GM06990 (cell line): ENCODE measurements around the gene SALL1.

ENCODE experiments used
- DNase-seq: peaks from one replicate; pipeline ENCODE4 v3.0.0-alpha.2; 2011; ENCODE audit not compliant: insufficient read length; ENCODE audit errors: extremely low read depth
- H3K27me3 ChIP-seq: replicated peaks from 2 replicates; pipeline ENCODE4 v1.6.0; 2011; ENCODE audit warnings: low read length; ENCODE audit not compliant: control insufficient read depth, insufficient read depth
- H3K36me3 ChIP-seq: 2 replicates; pipeline ENCODE4 v1.5.1; 2011; ENCODE audit warnings: low read length; ENCODE audit not compliant: control insufficient read depth, insufficient read depth
- H3K4me3 ChIP-seq: replicated peaks from 2 replicates; pipeline ENCODE4 v1.5.1; 2011; ENCODE audit warnings: low read depth, mild to moderate bottlenecking, control low read depth, low read length
- TF ChIP-seq, protein P1 (sequence below): IDR thresholded peaks from 2 replicates; pipeline ENCODE4 v1.5.1; 2011; ENCODE audit warnings: low read length, control low read depth, mild to moderate bottlenecking, inconsistent platforms; ENCODE audit not compliant: insufficient read depth, poor library complexity, severe bottlenecking

Gene SALL1

DNA sequence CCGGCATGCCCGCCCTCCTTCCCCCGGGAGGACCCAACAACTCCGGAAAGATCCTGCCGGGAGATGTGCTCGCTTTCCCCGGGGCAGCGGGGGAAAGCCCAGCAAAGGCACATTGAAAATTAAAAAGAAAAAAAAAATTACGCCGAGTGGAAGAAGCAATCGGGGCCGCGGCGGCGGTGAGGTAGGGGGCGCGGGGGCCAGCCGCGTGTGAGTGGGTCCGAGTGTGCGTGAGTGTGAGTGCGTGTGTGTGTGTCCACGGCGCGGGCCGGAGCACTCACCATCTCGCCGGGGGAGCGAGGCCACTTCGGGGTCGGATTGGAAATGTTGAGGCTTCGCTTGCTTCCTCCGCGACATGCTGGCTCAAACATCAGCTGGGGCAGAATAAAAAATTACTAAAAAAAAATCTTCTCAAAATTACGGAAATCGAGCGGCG, at the start of gene SALL1:
Gene SALL1 (minus strand): TSS at position 383 of the 433 bp plus-strand sequence. CDS start 29 bp downstream, at position 354.
- Histone ChIP-seq H3K27me3 (no peaks in the 10 kb centered on the region; the same call in 1 of the 2 replicates), H3K4me3 (no peak within 1 kb of the TSS), H3K36me3 (no peaks in the 10 kb centered on the region)
- no peak for DNase-seq
- TF ChIP-seq, protein P1, sequence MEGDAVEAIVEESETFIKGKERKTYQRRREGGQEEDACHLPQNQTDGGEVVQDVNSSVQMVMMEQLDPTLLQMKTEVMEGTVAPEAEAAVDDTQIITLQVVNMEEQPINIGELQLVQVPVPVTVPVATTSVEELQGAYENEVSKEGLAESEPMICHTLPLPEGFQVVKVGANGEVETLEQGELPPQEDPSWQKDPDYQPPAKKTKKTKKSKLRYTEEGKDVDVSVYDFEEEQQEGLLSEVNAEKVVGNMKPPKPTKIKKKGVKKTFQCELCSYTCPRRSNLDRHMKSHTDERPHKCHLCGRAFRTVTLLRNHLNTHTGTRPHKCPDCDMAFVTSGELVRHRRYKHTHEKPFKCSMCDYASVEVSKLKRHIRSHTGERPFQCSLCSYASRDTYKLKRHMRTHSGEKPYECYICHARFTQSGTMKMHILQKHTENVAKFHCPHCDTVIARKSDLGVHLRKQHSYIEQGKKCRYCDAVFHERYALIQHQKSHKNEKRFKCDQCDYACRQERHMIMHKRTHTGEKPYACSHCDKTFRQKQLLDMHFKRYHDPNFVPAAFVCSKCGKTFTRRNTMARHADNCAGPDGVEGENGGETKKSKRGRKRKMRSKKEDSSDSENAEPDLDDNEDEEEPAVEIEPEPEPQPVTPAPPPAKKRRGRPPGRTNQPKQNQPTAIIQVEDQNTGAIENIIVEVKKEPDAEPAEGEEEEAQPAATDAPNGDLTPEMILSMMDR: no peak

DNA sequence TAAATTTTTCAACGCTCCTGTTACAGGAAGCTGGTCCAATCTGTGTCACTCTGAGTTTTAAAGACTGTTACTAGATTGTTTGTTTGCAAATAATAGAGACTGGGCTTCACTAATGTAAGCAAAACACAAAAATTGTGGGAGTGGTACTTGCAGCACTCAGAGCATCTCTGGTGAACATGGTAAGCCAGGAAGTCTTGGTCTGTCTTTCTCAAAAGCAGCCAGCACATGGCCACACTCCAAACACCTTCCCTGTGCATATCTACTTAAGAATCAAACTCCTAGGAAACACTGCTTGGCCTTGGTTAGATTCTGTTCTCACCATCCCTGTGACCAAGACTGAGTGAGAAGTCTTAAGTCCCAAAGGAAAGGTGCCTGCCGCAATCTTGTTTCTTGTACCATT, 49.7 kb upstream of the SALL1 start:
- Histone ChIP-seq H3K27me3 (no peaks in the 10 kb centered on the region; the same call in 1 of the 2 replicates), H3K36me3 (no peaks in the 10 kb centered on the region), H3K4me3 (no peak overlapping the region)
- DNase-seq: no peak
- TF ChIP-seq, protein P1: no peak

DNA sequence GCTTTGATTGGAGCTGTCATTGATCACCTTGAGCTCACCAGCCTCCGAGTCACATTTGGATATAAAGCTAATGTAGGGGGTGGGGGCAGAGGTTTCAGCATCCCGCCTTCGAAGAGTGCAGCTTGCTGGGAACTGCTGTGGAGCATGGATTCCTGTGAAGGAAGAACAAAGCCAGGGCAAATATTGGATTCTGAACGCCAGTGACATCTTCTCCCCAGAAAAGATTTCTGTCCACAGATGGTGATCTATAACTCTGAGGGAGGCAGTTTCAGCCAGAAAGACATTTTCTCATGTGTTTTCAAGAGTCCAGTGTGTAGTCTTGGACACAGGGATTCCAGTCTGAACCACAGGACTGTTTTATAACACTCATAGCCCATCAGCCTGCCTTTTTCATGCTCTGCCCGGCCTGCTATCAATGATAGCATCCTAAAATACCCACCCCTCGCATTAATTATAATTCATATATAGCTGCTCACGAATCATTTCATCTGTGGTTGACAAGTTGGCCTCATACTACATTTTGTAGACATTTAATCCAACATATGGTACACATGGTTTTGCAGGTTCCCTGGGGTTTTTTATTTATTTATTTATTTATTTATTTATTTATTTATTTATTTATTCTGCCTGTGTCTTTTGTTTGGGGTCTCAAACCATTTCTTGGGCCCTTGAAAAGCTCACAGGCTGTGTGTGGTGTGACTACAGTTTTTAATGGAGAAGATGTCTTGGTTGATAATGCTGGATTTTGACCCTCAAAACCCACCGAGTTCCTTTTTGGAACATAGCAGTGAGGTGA, 47.1 kb upstream of the SALL1 start:
- Histone ChIP-seq H3K4me3 (no peak overlapping the region), H3K27me3 (peaks cover 1% of the 10 kb centered on the region; the same call in 1 of the 2 replicates), H3K36me3 (no peaks in the 10 kb centered on the region)
- no peak for DNase-seq
- TF ChIP-seq, protein P1: no peak

DNA sequence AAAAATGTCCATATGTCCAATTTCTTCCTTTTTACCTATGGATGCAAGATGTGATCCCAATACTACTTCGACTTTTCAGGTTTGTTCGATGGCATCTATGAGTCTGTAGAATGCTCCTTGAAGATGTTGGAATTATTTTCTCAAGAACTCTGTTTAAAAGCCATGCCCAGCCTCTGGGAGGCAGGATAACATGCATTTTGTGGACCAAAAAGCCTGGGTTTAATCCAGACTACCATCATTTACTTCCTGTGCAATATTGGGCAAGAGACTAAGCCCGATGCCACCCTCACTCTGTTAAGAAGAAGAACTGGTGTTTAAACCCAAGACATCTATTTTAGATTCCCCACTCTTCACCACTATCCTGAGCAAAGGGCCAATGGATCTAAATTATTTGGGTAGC, 42.8 kb upstream of the SALL1 start:
- Histone ChIP-seq H3K27me3 (peaks cover 1% of the 10 kb centered on the region), H3K4me3 (no peak overlapping the region), H3K36me3 (no peaks in the 10 kb centered on the region)
- TF ChIP-seq, protein P1: no peak
- no peak for DNase-seq

DNA sequence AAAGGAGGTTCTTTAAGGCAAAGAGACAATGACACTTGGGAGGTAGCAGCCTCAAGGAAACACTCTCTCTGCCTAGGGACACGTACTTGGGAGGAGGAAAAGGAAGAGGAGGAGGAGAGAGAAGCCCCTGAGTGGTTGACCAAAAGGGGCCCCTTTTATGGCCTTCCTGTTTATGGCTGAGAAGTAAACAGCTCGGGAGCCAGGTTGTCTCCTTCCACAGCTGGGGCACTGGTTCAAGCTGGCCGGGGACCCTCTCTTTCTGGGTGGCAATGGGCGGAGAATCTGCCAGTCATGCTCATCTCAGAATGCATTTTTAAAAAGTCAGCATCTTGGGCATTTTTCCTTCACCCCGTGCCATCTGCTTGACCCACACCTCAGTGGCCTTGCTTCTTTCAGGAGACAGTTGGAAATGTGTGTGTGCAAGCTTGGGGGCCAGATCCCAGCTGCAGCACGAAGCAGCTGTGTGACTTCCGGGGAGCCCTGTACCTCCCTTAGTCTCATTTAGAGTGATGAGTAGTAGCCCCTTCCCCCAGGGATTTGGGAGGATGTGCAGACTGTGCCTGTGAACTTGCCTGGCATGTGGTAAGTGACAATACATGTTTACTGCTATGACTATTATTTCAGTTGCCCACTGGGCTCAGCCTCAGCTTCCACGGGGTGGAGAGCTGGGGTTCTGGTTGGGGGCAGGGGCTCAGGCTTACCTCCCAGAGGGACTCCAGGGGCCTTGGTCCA, 33.8 kb upstream of the SALL1 start:
- no peaks in the 10 kb centered on the region for H3K36me3 ChIP-seq
- no peak overlapping the region for H3K4me3 ChIP-seq
- TF ChIP-seq, protein P1: no peak
- no peaks in the 10 kb centered on the region for H3K27me3 ChIP-seq
- DNase-seq: no peak
